WTC11 (cell line): Measurements from ENCODE around the gene MIEF2. TPM values are rescaled to one million over a fixed set of nuclear protein-coding genes. Genes with fewer than 3 reads are reported as not detected.

Source experiments
- ATAC-seq: fragments of 200-7000 bp; cut with Tn5 transposase; 2 replicates; pipeline ENCODE4 v1.10.0; 2021; ENCODE audit warnings: mild to moderate bottlenecking, moderate library complexity
- CTCF ChIA-PET: fragments of 300-600 bp; sonication (Branson Sonifier 250); formaldehyde crosslinking; loops from one replicate; lab custom pipeline; 2021; ENCODE audit warnings: antibody characterized with exemption; lab: Charles Lee
- POLR2A ChIA-PET: fragments of 350-600 bp; sonication (Branson Sonifier 250); formaldehyde crosslinking; loops from one replicate; lab custom pipeline; 2021; ENCODE audit warnings: antibody characterized with exemption; lab: Charles Lee
- DNase-seq: peaks from one replicate; pipeline ENCODE4 v3.0.0; 2021; ENCODE audit warnings: low spot score
- H3K27ac Mint-ChIP-seq: 2 replicates; pipeline ENCODE4 v1.8.0; 2021; ENCODE audit warnings: mixed read lengths
- H3K27me3 Mint-ChIP-seq: 2 replicates; pipeline ENCODE4 v1.8.0; 2021; ENCODE audit warnings: low read depth, mild to moderate bottlenecking, moderate library complexity, mixed read lengths
- H3K36me3 Mint-ChIP-seq: 2 replicates; pipeline ENCODE4 v1.8.0; 2021; ENCODE audit warnings: mixed read lengths
- H3K4me1 Mint-ChIP-seq: 2 replicates; pipeline ENCODE4 v1.8.0; 2022; ENCODE audit warnings: mixed read lengths
- H3K4me3 Mint-ChIP-seq: 2 replicates; pipeline ENCODE4 v1.8.0; 2021; ENCODE audit warnings: mild to moderate bottlenecking, moderate library complexity, mixed read lengths
- H3K9me3 Mint-ChIP-seq: 2 replicates; pipeline ENCODE4 v1.8.0; 2021; ENCODE audit warnings: mixed read lengths
- ATF2 ChIP-seq: sonication (generic); formaldehyde crosslinking; IDR thresholded peaks from 2 replicates; pipeline ENCODE4 v1.8.1; 2022; ENCODE audit warnings: low read depth, missing genetic modification reagents, borderline replicate concordance
- ATF3 ChIP-seq: sonication (generic); formaldehyde crosslinking; conservative IDR thresholded peaks from 2 replicates; pipeline ENCODE4 v1.8.1; 2022; ENCODE audit warnings: mild to moderate bottlenecking, missing genetic modification reagents
- ATF6 ChIP-seq: sonication (generic); formaldehyde crosslinking; IDR thresholded peaks from 2 replicates; pipeline ENCODE4 v1.8.1; 2023; ENCODE audit warnings: mild to moderate bottlenecking, missing genetic modification reagents
- FOXP4 ChIP-seq: sonication (generic); formaldehyde crosslinking; IDR thresholded peaks from 2 replicates; pipeline ENCODE4 v1.8.0; 2022; ENCODE audit warnings: mild to moderate bottlenecking, missing genetic modification reagents
- GTF2I ChIP-seq: fragments of 250-450 bp; sonication (Bioruptor Pico); conservative IDR thresholded peaks from 2 replicates; pipeline ENCODE4 v1.4.0; 2021; ENCODE audit warnings: mild to moderate bottlenecking
- JAZF1 ChIP-seq: fragments of 250-450 bp; sonication (Bioruptor Pico); IDR thresholded peaks from 2 replicates; pipeline ENCODE4 v1.9.0; 2021; ENCODE audit warnings: moderate library complexity, mild to moderate bottlenecking, inconsistent platforms
- NFATC4 ChIP-seq: fragments of 250-450 bp; sonication (Bioruptor Pico); IDR thresholded peaks from 2 replicates; pipeline ENCODE4 v1.9.0; 2021; ENCODE audit warnings: mild to moderate bottlenecking
- ZSCAN18 ChIP-seq: fragments of 250-450 bp; sonication (Bioruptor Pico); IDR thresholded peaks from 2 replicates; pipeline ENCODE4 v2.1.2; 2022; ENCODE audit warnings: mild to moderate bottlenecking, moderate library complexity
- total RNA-seq: library from RNA; stranded (reverse); gene quantifications from 3 replicates; pipeline ENCODE4 v1.2.3, GENCODE V29; 2021

Gene MIEF2
- total RNA-seq, 1 experiment from 2014 or later, result 18.8 TPM

GRCh38 chr17:18252160-18252559, 8.3 kb upstream of the MIEF2 start:
- peaks cover 18% of the 10 kb centered on the region for H3K4me1 Mint-ChIP-seq
- H3K9me3 Mint-ChIP-seq, result no peaks in the 10 kb centered on the region
- H3K4me3 Mint-ChIP-seq, result no peak overlapping the region
- no peaks in the 10 kb centered on the region for H3K27me3 Mint-ChIP-seq
- ATAC-seq (no peak), DNase-seq (no peak)
- H3K27ac Mint-ChIP-seq, result no peak overlapping the region
- peaks cover 59% of the 10 kb centered on the region for H3K36me3 Mint-ChIP-seq
- TF ChIP-seq NFATC4 (CRISPR knock-in tag) (no peak), ATF2 (no peak)
- TF ChIP-seq, all 79 proteins: peak for 0
- ChIA-PET POLR2A (no interaction called here), CTCF (no interaction called here)

- Mint-ChIP-seq H3K36me3 (peaks cover 56% of the 10 kb centered on the region), H3K27me3 (no peaks in the 10 kb centered on the region)
- ChIA-PET POLR2A (no interaction called here), CTCF (no interaction called here)
- no peak for TF ChIP-seq FOXP4 (CRISPR knock-in tag)
- no peak for TF ChIP-seq GTF2I (CRISPR knock-in tag)
- no peak for TF ChIP-seq ATF3 (CRISPR knock-in tag)
- TF ChIP-seq JAZF1 (CRISPR knock-in tag), result no peak
- TF ChIP-seq ATF6 (CRISPR knock-in tag), result no peak
- TF ChIP-seq, all 79 proteins: peak for 0
- H3K27ac Mint-ChIP-seq, result no peak overlapping the region
- no peaks in the 10 kb centered on the region for H3K9me3 Mint-ChIP-seq
- ATAC-seq (no peak), DNase-seq (no peak)
- H3K4me1 Mint-ChIP-seq, result peaks cover 19% of the 10 kb centered on the region
- H3K4me3 Mint-ChIP-seq, result no peak overlapping the region
Measured at GRCh38 chr17:18253187-18253884, 7.1 kb upstream of the MIEF2 start.

GRCh38 chr17:18253947-18254821, 6.3 kb upstream of the MIEF2 start:
- no peak overlapping the region for H3K4me3 Mint-ChIP-seq
- no peak overlapping the region for H3K27ac Mint-ChIP-seq
- TF ChIP-seq ZSCAN18 (CRISPR knock-in tag), result no peak
- ChIA-PET POLR2A (no interaction called here), CTCF (interaction anchor here (1.2 to 1.4 kb wide), 2 partner anchors 7 to 30 kb away, joined by 4 to 5 read pairs; no protein-coding TSS in a partner anchor)
- DNase-seq (no peak), ATAC-seq (no peak)
- peaks cover 54% of the 10 kb centered on the region for H3K36me3 Mint-ChIP-seq
- H3K4me1 Mint-ChIP-seq, result peaks cover 19% of the 10 kb centered on the region
- no peaks in the 10 kb centered on the region for H3K27me3 Mint-ChIP-seq
- H3K9me3 Mint-ChIP-seq, result no peaks in the 10 kb centered on the region
